ENCODE measurements around the gene MAGEA12. TPM values are rescaled to one million over a fixed set of nuclear protein-coding genes. Genes with fewer than 3 reads are reported as not detected.

Gene MAGEA12
- total and polyA plus RNA-seq, 10 of the 15 experiments (the other 5 are each of a cell fraction or from before 2014, with no cell fraction given): 1.3 TPM; not detected in 9

DNA sequence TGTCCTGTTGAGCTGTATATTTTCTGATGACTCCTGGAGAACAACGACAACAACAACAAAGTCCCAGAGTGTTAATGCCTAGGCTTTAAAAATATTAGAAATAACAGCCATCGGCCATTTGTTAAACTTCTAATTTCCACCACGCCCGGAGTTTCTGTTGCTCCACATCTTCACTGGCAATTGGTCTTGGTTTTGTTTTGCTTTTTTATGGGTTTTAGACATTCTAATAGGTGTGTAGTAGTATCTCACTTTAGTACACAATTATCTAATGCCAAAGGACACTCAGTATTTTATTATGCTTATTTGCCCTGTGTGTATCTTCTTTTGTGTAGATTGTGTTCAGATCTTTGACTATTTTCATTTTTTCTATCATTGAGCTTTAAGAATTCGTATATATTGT lies 5.0 kb downstream of the MAGEA12 start:
- 33% methylated on average over 5 of the region's 5 CpGs for WGBS (ENCODE audit: insufficient coverage, insufficient replicate concordance, low lambda C conversion rate, missing lambda C conversion rate)
- POLR2A ChIA-PET: no interaction called here
- Histone ChIP-seq H3K79me2 (ENCODE audit: control insufficient read depth, insufficient read depth, low read length) (no peaks in the 10 kb centered on the region), H4K20me1 (ENCODE audit: control insufficient read depth, insufficient read depth) (no peaks in the 10 kb centered on the region), H3K9ac (ENCODE audit: control insufficient read depth, insufficient read depth, low read length) (no peak overlapping the region), H3K36me3 (ENCODE audit: control insufficient read depth in 2 of 2, insufficient read depth in 2 of 2, low read length in 1 of 2) (no peaks in the 10 kb centered on the region), H3K27ac (ENCODE audit: control insufficient read depth, insufficient read depth) (no peak overlapping the region), H3K4me1 (ENCODE audit: control insufficient read depth, insufficient read depth, low read length) (no peaks in the 10 kb centered on the region), H2AFZ (ENCODE audit: control insufficient read depth, low read depth, low read length) (no peak overlapping the region), H3K4me2 (ENCODE audit: control insufficient read depth, insufficient read depth) (no peak overlapping the region), H3K27me3 (replicated peaks in 1 of 2; ENCODE audit: control insufficient read depth in 2 of 2, insufficient read depth in 2 of 2, low read length in 1 of 2) (no peaks in the 10 kb centered on the region), H3K4me3 (no peak overlapping the region), H3K9me3 (replicated peaks; ENCODE audit: control insufficient read depth, insufficient read depth, low read length) (no peaks in the 10 kb centered on the region)
- RAD21 ChIA-PET (ENCODE audit: unreplicated experiment): no interaction called here
- no peak for FAIRE-seq
- in situ Hi-C loops (cut with MboI) (no loop called here), intact Hi-C loops (cut with micrococcal nuclease; ENCODE audit: unreplicated experiment) (no loop called here)
- CTCF ChIA-PET: no interaction called here
- SMC1A ChIA-PET (ENCODE audit: uncharacterized antibody, unreplicated experiment): no interaction called here
- no peak for ATAC-seq
- no TSS peak for BruUV-seq (replicated peaks)
- no peak for DNase-seq (ENCODE audit: low read depth, low spot score)
- TF ChIP-seq SUPT20H (IDR thresholded peaks at IDR 0.05; ENCODE audit: borderline replicate concordance, control insufficient read depth, low read depth, low read length) (no peak), SMAD1 (IDR thresholded peaks at IDR 0.05; ENCODE audit: low read depth, partially characterized antibody) (no peak), RCOR1 (conservative IDR thresholded peaks at IDR 0.05; ENCODE audit: low read depth, low read length) (no peak), IKZF1 (conservative IDR thresholded peaks at IDR 0.05) (no peak), STAT1 (conservative IDR thresholded peaks at IDR 0.05) (no peak), NKRF (conservative IDR thresholded peaks at IDR 0.05) (no peak), KDM1A (IDR thresholded peaks at IDR 0.05; ENCODE audit: borderline replicate concordance) (no peak), GABPA (IDR thresholded peaks at IDR 0.05; ENCODE audit: low read depth) (no peak), HCFC1 (IDR thresholded peaks at IDR 0.05; ENCODE audit: low read length) (no peak), MAX (IDR thresholded peaks at IDR 0.05; ENCODE audit: low read depth, low read length) (no peak), CREB1 (IDR thresholded peaks at IDR 0.05; ENCODE audit: low read depth) (no peak), ZBED1 (IDR thresholded peaks at IDR 0.05; ENCODE audit: borderline replicate concordance) (no peak), DPF2 (IDR thresholded peaks at IDR 0.05) (no peak), RB1 (IDR thresholded peaks at IDR 0.05; ENCODE audit: borderline replicate concordance) (no peak), BCLAF1 (IDR thresholded peaks at IDR 0.05) (no peak)
- TF ChIP-seq, protein P1, sequence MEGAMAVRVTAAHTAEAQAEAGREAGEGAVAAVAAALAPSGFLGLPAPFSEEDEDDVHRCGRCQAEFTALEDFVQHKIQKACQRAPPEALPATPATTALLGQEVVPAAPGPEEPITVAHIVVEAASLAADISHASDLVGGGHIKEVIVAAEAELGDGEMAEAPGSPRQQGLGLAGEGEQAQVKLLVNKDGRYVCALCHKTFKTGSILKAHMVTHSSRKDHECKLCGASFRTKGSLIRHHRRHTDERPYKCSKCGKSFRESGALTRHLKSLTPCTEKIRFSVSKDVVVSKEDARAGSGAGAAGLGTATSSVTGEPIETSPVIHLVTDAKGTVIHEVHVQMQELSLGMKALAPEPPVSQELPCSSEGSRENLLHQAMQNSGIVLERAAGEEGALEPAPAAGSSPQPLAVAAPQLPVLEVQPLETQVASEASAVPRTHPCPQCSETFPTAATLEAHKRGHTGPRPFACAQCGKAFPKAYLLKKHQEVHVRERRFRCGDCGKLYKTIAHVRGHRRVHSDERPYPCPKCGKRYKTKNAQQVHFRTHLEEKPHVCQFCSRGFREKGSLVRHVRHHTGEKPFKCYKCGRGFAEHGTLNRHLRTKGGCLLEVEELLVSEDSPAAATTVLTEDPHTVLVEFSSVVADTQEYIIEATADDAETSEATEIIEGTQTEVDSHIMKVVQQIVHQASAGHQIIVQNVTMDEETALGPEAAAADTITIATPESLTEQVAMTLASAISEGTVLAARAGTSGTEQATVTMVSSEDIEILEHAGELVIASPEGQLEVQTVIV (IDR thresholded peaks at IDR 0.05; ENCODE audit: borderline replicate concordance, partially characterized antibody): no peak
